OCI-LY1 (cell line): ENCODE data around the gene INPP5K.

Source experiments
- EZH2 ChIP-seq: fragments of 200-600 bp; sonication (generic), shearing (Covaris generic); IDR thresholded peaks from 2 replicates; pipeline ENCODE4 v1.8.0; 2017; ENCODE audit warnings: borderline replicate concordance, mixed run types, mild to moderate bottlenecking, antibody characterized with exemption, low read length, moderate library complexity, mixed read lengths
- TF ChIP-seq, protein P1 (sequence below): fragments of 200-600 bp; sonication (generic), shearing (Covaris generic); IDR thresholded peaks from 2 replicates; pipeline ENCODE4 v1.5.1; 2017; ENCODE audit warnings: mild to moderate bottlenecking, antibody characterized with exemption, low read length, moderate library complexity, mixed read lengths

- TF ChIP-seq, protein P1, sequence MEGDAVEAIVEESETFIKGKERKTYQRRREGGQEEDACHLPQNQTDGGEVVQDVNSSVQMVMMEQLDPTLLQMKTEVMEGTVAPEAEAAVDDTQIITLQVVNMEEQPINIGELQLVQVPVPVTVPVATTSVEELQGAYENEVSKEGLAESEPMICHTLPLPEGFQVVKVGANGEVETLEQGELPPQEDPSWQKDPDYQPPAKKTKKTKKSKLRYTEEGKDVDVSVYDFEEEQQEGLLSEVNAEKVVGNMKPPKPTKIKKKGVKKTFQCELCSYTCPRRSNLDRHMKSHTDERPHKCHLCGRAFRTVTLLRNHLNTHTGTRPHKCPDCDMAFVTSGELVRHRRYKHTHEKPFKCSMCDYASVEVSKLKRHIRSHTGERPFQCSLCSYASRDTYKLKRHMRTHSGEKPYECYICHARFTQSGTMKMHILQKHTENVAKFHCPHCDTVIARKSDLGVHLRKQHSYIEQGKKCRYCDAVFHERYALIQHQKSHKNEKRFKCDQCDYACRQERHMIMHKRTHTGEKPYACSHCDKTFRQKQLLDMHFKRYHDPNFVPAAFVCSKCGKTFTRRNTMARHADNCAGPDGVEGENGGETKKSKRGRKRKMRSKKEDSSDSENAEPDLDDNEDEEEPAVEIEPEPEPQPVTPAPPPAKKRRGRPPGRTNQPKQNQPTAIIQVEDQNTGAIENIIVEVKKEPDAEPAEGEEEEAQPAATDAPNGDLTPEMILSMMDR: no peak
- TF ChIP-seq EZH2: no peak
These were observed 21.6 kb downstream of the INPP5K start for GRCh38 chr17:1494736-1495253.
